ENCODE results near the gene TSPAN2.

Gene TSPAN2

GRCh38 chr1:115057661-115058254 is 31.5 kb downstream of the TSPAN2 start:
- TF ChIP-seq EZH2 (optimal IDR thresholded peaks at IDR 0.05; ENCODE audit: low read depth, low read length) (no peak), CTCF (IDR thresholded peaks at IDR 0.05; ENCODE audit: low read length) (no peak), EZH2phosphoT487 (IDR thresholded peaks at IDR 0.05; ENCODE audit: low read length) (no peak)
- DNase-seq = no peak

GRCh38 chr1:115056395-115056798 is 32.9 kb downstream of the TSPAN2 start:
- no peaks in the 10 kb centered on the region for H3F3A ChIP-seq (ENCODE audit: insufficient read depth, low read length)
- no peak overlapping the region for H3K4me2 ChIP-seq (ENCODE audit: low read depth, low read length)
- DNase-seq = no peak
- no peak overlapping the region for H2AFZ ChIP-seq (ENCODE audit: low read length)
- no peaks in the 10 kb centered on the region for H3K79me2 ChIP-seq (ENCODE audit: low read length)
- no peaks in the 10 kb centered on the region for H4K20me1 ChIP-seq (ENCODE audit: insufficient read depth, low read length)
- H3K4me1 ChIP-seq (ENCODE audit: low read length) = no peaks in the 10 kb centered on the region
- H3K9me2 ChIP-seq (replicated peaks; ENCODE audit: insufficient read depth, low read length) = no peaks in the 10 kb centered on the region
- no peak for TF ChIP-seq EZH2 (optimal IDR thresholded peaks at IDR 0.05; ENCODE audit: low read depth, low read length)
- H3K36me3 ChIP-seq (replicated peaks; ENCODE audit: insufficient read depth, low read length) = no peaks in the 10 kb centered on the region
- no peak overlapping the region for H3K27ac ChIP-seq (ENCODE audit: low read length)
- no peak overlapping the region for H3K9ac ChIP-seq (ENCODE audit: low read length)
- H3K4me3 ChIP-seq (ENCODE audit: low read length) = no peak overlapping the region
- H3K9me3 ChIP-seq (replicated peaks; ENCODE audit: insufficient read depth, low read length) = no peaks in the 10 kb centered on the region
- H3K27me3 ChIP-seq (replicated peaks; ENCODE audit: insufficient read depth, low read length) = no peaks in the 10 kb centered on the region

More at GRCh38 chr1:115057661-115058254, 31.5 kb downstream of the TSPAN2 start:
- H3K36me3 ChIP-seq (replicated peaks; ENCODE audit: insufficient read depth, low read length) = no peaks in the 10 kb centered on the region
- no peak overlapping the region for H3K4me3 ChIP-seq (ENCODE audit: low read length)
- no peaks in the 10 kb centered on the region for H3K9me3 ChIP-seq (replicated peaks; ENCODE audit: insufficient read depth, low read length)
- no peak overlapping the region for H3K4me2 ChIP-seq (ENCODE audit: low read depth, low read length)
- H3K27ac ChIP-seq (ENCODE audit: low read length) = no peak overlapping the region
- H3K79me2 ChIP-seq (ENCODE audit: low read length) = no peaks in the 10 kb centered on the region
- no peaks in the 10 kb centered on the region for H3F3A ChIP-seq (ENCODE audit: insufficient read depth, low read length)
- H3K4me1 ChIP-seq (ENCODE audit: low read length) = 0 out of 2 replicates have a peak, but pooled peaks cover 4% of the 10 kb centered on the region
- no peaks in the 10 kb centered on the region for H4K20me1 ChIP-seq (ENCODE audit: insufficient read depth, low read length)
- H3K9me2 ChIP-seq (replicated peaks; ENCODE audit: insufficient read depth, low read length) = no peaks in the 10 kb centered on the region
- H3K9ac ChIP-seq (ENCODE audit: low read length) = no peak overlapping the region
- H2AFZ ChIP-seq (ENCODE audit: low read length) = no peak overlapping the region
- no peaks in the 10 kb centered on the region for H3K27me3 ChIP-seq (replicated peaks; ENCODE audit: insufficient read depth, low read length)

GRCh38 chr1:115052454-115053083 is 36.7 kb downstream of the TSPAN2 start:
- Histone ChIP-seq H3K27ac (ENCODE audit: low read length) (no peak overlapping the region), H3K79me2 (ENCODE audit: low read length) (no peaks in the 10 kb centered on the region), H3K9ac (ENCODE audit: low read length) (no peak overlapping the region), H3K9me2 (replicated peaks; ENCODE audit: insufficient read depth, low read length) (no peaks in the 10 kb centered on the region), H3K27me3 (replicated peaks; ENCODE audit: insufficient read depth, low read length) (no peaks in the 10 kb centered on the region), H4K20me1 (ENCODE audit: insufficient read depth, low read length) (no peaks in the 10 kb centered on the region), H2AFZ (ENCODE audit: low read length) (no peak overlapping the region), H3K4me3 (ENCODE audit: low read length) (no peak overlapping the region), H3K9me3 (replicated peaks; ENCODE audit: insufficient read depth, low read length) (no peaks in the 10 kb centered on the region), H3K4me1 (ENCODE audit: low read length) (no peaks in the 10 kb centered on the region), H3F3A (ENCODE audit: insufficient read depth, low read length) (no peaks in the 10 kb centered on the region), H3K36me3 (replicated peaks; ENCODE audit: insufficient read depth, low read length) (no peaks in the 10 kb centered on the region), H3K4me2 (ENCODE audit: low read depth, low read length) (no peak overlapping the region)
- peak; percentile 33 for DNase-seq
- peak; percentile 58 for TF ChIP-seq CTCF (IDR thresholded peaks at IDR 0.05; ENCODE audit: low read length)
- no peak for TF ChIP-seq EZH2 (optimal IDR thresholded peaks at IDR 0.05; ENCODE audit: low read depth, low read length)

DNA sequence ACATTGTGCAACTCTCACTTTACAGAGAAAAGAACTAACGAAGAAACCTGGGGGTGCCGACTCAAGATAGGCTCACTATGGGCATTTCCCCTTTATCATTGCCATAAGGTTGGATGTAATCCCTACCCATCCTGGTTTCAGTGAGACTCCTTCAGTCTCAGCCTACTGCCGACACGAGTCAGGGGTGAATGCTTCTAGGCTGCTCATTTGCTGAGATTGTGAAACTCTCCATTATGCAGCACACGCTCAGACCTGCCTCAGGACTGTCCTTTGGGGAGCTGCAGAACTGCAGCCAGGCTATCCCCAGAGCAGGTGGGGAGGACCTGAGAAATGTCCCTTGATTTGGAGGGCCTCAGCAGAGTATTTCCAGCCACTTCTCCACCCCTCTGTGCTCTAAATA is 37.5 kb downstream of the TSPAN2 start:
- Histone ChIP-seq H3K36me3 (replicated peaks; ENCODE audit: insufficient read depth, low read length) (no peaks in the 10 kb centered on the region), H3K4me3 (ENCODE audit: low read length) (no peak overlapping the region), H3K27me3 (replicated peaks; ENCODE audit: insufficient read depth, low read length) (no peaks in the 10 kb centered on the region), H2AFZ (ENCODE audit: low read length) (no peak overlapping the region), H3K79me2 (ENCODE audit: low read length) (no peaks in the 10 kb centered on the region), H3K9me3 (replicated peaks; ENCODE audit: insufficient read depth, low read length) (no peaks in the 10 kb centered on the region), H4K20me1 (ENCODE audit: insufficient read depth, low read length) (no peaks in the 10 kb centered on the region), H3K27ac (ENCODE audit: low read length) (no peak overlapping the region), H3F3A (ENCODE audit: insufficient read depth, low read length) (no peaks in the 10 kb centered on the region), H3K9me2 (replicated peaks; ENCODE audit: insufficient read depth, low read length) (no peaks in the 10 kb centered on the region), H3K9ac (ENCODE audit: low read length) (no peak overlapping the region), H3K4me2 (ENCODE audit: low read depth, low read length) (no peak overlapping the region), H3K4me1 (ENCODE audit: low read length) (no peaks in the 10 kb centered on the region)
- no peak for DNase-seq
- TF ChIP-seq CTCF (IDR thresholded peaks at IDR 0.05; ENCODE audit: low read length) (no peak), EZH2 (optimal IDR thresholded peaks at IDR 0.05; ENCODE audit: low read depth, low read length) (no peak), EZH2phosphoT487 (IDR thresholded peaks at IDR 0.05; ENCODE audit: low read length) (no peak)
